Measurements from ENCODE around the gene SEMA3C.

The SEMA3C gene

GRCh38 chr7:80773787-80774508 lies 144.9 kb downstream of the SEMA3C start:
- DNase-seq = no peak

- DNase-seq = no peak
These were observed 146.4 kb downstream of the SEMA3C start for GRCh38 chr7:80772347-80772993.

GRCh38 chr7:80771523-80771922 lies 147.3 kb downstream of the SEMA3C start:
- no peak for DNase-seq

- no peak for DNase-seq
These were observed 148.2 kb downstream of the SEMA3C start for GRCh38 chr7:80770675-80771081.

GRCh38 chr7:80770061-80770460 lies 148.8 kb downstream of the SEMA3C start:
- no peak for DNase-seq

- DNase-seq = no peak
These were observed 150.1 kb downstream of the SEMA3C start for GRCh38 chr7:80768756-80769155.

GRCh38 chr7:80767654-80768053 lies 151.2 kb downstream of the SEMA3C start:
- DNase-seq = no peak

GRCh38 chr7:80766724-80767123 lies 152.1 kb downstream of the SEMA3C start:
- no peak for DNase-seq

GRCh38 chr7:80764132-80764531 lies 154.7 kb downstream of the SEMA3C start:
- DNase-seq = no peak

- DNase-seq = no peak
These were observed 155.1 kb downstream of the SEMA3C start for GRCh38 chr7:80763704-80764103.

- DNase-seq = no peak
These were observed 155.6 kb downstream of the SEMA3C start for GRCh38 chr7:80763289-80763688.

- no peak for DNase-seq
These were observed 158.6 kb downstream of the SEMA3C start for GRCh38 chr7:80760292-80760691.

GRCh38 chr7:80752954-80753690 lies 165.7 kb downstream of the SEMA3C start:
- no peak for DNase-seq

- no peak for DNase-seq
These were observed 169.6 kb downstream of the SEMA3C start for GRCh38 chr7:80749270-80749669.

GRCh38 chr7:80748363-80749042 lies 170.3 kb downstream of the SEMA3C start:
- DNase-seq = no peak

GRCh38 chr7:80740778-80741545 lies 177.9 kb downstream of the SEMA3C start:
- no peak for DNase-seq

GRCh38 chr7:80736371-80737125 lies 182.3 kb downstream of the SEMA3C start:
- no peak for DNase-seq

- DNase-seq = no peak
These were observed 183.5 kb downstream of the SEMA3C start for GRCh38 chr7:80735330-80735729.

- DNase-seq = no peak
These were observed 184.8 kb downstream of the SEMA3C start for GRCh38 chr7:80734011-80734410.

- DNase-seq = no peak
These were observed 185.4 kb downstream of the SEMA3C start for GRCh38 chr7:80733333-80733915.

- DNase-seq = no peak
These were observed 186.2 kb downstream of the SEMA3C start for GRCh38 chr7:80732630-80733029.
